GM10266 (cell line): ENCODE results near the gene CFHR4.
"Not testable (repeated sequence)": the region's sequence is repeated elsewhere in the genome, so short reads cannot be mapped to it uniquely, and the experiment has no call there.

Experiments used
- DNase-seq: peaks from one replicate; pipeline ENCODE4 v3.0.0; 2012; ENCODE audit errors: extremely low spot score
- TF ChIP-seq, protein P1 (sequence below): IDR thresholded peaks from 2 replicates; pipeline ENCODE4 v1.5.1; 2012; ENCODE audit warnings: mild to moderate bottlenecking, low read depth; ENCODE audit not compliant: control insufficient read depth, insufficient read depth; ENCODE audit errors: missing control alignments

Gene CFHR4

DNA sequence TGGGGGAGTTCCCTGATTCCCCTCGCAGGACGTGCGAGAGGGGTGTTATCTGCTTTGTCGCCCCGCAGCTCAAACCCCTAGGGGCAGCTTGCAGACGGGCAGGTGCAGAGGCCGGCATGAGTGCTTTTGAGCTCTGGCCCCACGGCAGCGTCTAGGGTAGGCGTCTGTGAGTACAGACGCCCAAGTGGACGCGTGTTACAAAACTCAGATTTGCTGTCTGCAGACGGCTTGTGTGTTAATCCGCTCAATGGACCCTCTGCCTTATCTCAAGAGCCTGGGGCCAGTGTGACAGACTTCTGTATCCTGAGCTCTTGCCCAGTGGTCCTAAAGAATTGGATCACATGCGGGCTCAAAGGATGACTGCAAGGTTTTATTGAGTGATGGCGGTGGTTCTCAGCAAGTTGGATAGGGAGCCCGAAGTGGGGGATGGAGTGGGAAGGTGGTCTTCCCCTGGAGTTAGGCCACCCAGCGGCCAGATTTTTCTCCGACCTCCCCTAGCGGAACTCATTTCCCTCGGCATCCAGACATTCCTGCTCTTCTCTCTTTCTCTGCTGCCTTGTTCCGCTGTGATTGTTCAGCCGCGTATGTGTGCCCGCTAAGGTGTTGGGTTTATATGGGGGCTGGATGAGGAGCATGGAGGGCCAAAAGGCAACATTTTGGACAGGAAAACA lies 9.4 kb downstream of the CFHR4 start:
- DNase-seq = no peak
- TF ChIP-seq, protein P1, sequence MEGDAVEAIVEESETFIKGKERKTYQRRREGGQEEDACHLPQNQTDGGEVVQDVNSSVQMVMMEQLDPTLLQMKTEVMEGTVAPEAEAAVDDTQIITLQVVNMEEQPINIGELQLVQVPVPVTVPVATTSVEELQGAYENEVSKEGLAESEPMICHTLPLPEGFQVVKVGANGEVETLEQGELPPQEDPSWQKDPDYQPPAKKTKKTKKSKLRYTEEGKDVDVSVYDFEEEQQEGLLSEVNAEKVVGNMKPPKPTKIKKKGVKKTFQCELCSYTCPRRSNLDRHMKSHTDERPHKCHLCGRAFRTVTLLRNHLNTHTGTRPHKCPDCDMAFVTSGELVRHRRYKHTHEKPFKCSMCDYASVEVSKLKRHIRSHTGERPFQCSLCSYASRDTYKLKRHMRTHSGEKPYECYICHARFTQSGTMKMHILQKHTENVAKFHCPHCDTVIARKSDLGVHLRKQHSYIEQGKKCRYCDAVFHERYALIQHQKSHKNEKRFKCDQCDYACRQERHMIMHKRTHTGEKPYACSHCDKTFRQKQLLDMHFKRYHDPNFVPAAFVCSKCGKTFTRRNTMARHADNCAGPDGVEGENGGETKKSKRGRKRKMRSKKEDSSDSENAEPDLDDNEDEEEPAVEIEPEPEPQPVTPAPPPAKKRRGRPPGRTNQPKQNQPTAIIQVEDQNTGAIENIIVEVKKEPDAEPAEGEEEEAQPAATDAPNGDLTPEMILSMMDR = no peak

DNA sequence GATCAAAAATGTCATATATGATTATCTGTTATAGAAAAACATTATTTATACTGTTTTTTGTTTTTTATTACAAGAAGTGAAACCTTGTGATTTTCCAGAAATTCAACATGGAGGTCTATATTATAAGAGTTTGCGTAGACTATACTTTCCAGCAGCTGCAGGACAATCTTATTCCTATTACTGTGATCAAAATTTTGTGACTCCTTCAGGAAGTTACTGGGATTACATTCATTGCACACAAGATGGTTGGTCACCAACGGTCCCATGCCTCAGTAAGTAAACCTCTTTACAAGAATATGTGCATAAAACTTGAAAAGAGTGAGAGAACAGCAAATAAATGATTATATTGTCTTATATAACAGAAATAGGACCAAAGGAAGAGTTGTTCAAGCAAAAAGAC lies 14.5 kb downstream of the CFHR4 start:
- DNase-seq = no peak
- TF ChIP-seq, protein P1 = no peak

DNA sequence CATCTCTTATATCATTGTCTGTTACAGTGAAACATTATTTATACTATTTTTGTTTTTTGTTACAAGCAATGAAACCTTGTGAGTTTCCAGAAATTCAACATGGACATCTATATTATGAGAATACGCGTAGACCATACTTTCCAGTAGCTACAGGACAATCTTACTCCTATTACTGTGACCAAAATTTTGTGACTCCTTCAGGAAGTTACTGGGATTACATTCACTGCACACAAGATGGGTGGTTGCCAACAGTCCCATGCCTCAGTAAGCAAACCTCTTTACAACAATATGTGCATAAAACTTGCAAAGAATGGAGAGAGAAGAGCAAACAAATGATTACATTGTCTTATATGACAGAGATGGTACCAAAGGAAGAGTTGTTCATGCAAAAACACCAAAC lies 22.4 kb downstream of the CFHR4 start:
- no peak for DNase-seq
- TF ChIP-seq, protein P1 = no peak

DNA sequence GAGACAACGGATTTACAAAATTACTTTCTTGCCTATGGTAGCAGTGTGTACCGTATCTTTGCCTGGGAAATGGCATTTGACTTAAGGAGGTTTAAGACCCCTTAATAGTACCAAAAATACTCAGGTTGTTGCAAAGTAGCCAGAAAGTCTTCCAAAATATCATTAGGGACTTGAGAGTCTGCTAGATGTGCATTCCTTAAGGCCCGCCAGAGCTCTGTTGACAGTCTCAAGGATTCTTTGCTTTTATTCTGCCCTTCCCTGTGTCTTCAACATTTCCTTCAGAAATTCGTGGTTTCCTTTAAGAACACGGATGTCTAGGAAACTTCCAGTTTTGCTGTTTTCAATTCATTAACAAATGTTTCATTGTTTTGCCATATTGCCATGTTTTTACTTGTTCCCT lies 24.4 kb downstream of the CFHR4 start:
- DNase-seq = not testable (repeated sequence)

DNA sequence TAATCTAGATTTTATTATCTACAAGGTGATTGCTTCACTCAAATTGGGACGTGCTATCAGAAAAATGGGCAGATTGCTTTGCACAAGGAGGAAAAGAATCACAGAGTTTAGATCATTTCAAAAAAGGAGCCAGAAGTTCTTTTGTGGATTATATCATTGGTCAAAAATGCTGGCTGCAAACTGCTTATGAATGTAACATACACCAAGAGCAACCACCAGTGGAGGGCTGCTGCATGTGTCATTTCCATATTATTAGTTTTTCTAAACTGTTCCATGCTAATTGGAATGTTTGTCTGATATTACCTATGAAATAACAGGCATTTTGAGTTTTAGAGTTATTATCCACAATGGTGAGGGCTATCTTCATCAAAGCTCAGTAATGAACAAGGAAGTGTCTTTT lies 39.0 kb downstream of the CFHR4 start:
- not testable (repeated sequence) for DNase-seq

DNA sequence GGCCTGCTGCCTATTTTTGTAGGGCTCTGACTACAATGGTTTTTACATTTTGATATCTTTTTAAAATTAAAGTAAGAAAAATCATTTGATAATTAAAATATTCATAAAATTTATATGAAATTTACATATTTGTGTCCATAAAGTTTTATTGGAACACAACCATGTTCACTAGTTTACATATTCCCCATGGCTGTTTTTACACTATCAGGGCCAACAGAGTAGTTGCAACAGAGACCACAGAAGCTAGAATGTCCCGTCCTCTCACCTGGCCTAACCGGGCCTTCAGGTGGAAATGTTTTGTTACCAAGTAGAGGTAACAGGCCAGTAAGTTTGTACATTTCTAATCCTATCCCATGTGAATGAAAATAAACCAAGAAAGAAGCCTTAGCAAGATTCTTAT lies 45.0 kb downstream of the CFHR4 start:
- not testable (repeated sequence) for DNase-seq

DNA sequence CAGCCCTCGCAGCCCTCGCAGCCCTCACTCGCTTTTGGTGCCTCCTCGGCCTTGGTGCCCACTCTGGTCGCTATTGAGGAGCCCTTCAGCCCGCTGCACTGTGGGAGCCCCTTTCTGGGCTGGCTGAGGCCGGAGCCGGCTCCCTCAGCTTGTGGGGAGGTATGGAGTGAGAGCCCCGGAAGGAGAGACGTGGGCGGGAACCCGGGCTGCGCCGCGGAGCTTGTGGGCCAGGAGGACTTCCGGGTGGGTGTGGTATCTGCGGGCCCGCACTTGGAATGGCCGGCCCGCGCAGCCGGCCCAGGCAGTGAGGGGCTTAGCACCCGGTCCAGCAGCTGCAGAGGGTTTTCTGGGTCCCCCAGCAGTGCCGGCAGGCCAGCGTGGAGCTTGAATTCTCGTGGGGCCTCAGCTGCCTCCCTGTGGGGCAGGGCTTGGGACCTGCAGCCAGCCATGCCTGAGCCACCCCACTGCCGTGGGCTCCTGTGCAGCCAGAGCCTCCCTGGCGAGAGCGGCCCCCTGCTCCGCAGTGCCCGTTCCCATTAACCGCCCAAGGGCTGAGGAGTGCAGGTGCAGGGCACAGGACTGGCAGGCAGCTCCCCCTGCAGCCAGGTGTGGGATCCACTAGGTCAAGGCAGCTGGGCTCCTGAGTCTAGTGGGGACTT lies 45.8 kb downstream of the CFHR4 start:
- TF ChIP-seq, protein P1 = no peak

DNA sequence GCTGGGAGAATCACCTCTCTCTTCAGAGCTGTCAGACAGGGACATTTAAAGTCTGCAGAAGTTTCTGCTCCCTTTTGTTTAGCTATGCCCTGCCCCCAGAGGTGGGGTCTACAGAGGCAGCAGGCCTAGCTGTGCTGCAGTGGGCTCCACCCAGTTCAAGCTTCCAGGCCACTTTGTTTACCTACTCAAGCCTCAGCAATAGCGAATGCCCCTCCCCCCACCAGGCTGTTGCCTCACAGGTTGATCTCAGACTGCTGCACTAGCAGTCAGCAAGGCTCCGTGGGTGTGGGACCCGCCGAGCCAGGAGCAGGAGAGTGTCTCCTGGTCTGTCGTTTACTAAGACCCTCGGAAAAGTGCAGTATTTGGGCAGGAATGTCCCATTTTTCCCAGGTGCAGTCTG lies 53.6 kb downstream of the CFHR4 start:
- DNase-seq = not testable (repeated sequence)

More for the DNA sequence above, 45.8 kb downstream of the CFHR4 start:
- DNase-seq = no peak

DNA sequence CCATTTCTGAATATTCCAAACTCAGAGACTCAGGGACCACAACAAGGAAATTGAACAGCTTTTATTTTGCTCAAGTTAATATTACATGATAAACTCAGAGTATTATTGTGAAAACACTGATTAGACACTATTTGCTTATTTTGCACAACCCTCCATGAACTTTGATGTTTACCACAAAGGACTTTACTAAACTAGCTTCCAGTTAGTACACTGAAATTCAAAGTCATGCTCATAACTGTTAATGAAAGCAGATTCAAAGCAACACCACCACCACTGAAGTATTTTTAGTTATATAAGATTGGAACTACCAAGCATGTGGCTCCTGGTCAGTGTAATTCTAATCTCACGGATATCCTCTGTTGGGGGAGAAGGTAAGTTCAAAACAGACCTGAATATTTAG lies 55.7 kb downstream of the CFHR4 start, which contains the start of gene CFHR2:
Gene CFHR2, plus strand, starts transcription at position 171 of the 400 bp plus-strand sequence. Its CDS starts 143 bp downstream, at position 314.
- not testable (repeated sequence) for DNase-seq

DNA sequence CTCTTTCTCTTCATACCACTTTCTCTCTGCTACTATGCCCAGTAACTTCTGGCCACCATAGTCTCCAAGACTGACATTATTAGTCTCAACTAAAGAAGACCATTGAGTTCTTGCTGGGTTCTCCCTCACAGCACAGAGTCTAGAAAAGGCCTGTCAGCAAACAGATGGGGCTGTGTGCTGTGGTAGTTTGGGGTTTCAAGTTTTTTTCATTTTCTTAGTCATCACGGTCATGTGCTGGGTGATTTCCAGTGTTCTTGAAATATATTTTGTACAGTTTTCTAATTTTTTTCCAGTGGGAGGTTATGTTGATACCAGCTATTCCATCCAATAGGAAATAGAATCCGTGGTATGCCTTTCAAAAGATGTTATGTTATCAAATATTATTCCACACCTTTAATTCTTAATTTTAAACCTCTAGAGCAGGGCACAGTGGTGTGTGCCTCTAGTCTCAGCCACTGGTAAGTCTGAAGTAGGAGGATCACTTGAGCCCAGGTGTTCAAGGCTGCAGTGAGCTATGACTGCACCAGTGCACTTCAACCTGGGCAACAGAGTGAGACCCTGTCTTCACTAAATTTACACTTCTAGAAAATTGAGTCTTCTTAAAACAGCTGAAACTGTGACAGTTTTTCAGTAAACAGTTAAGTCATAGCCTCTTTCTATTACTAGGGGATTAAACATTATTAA lies 64.0 kb downstream of the CFHR4 start:
- DNase-seq = peak; percentile 18
- TF ChIP-seq, protein P1 = no peak
